Measurements from ENCODE around the gene MAML3.

The MAML3 gene

DNA sequence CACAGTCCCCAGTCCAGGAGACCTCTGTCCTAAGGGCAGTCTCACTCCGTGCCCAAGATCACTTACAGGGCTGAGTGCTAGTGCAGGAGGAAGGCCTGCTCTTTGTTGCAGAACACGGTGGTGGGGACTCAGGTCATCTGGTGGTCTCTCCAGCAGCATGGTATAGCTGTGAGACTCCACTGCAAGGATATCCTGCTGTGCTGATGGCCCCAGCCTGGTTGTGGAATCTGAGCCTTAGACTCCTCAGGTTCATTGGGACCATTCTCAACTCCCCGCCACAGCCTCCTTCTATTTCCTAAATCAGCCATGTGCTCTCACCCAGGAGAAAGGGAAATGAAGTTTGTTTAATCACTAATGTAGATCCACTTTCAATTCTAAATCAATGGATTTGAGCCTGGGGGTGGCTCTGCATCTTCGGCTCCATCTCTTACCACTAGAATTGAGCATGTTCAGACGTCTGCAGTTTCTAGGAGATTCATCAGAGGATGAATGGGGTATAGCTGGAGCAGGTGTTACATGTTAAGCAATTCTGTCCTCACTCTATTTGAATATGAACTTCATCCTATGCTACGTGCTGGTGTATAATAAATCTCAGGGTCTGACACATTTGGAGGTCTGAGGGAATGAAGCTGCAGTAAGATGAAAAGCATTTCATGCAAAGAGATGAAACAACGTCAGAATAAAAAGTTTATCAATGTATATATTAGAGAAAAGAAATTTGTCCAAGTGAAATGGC, 299.1 kb downstream of the MAML3 start:
- no peak overlapping the region for H3K4me3 ChIP-seq (replicated peaks; ENCODE audit: low read depth, low read length)
- TF ChIP-seq, protein P1, sequence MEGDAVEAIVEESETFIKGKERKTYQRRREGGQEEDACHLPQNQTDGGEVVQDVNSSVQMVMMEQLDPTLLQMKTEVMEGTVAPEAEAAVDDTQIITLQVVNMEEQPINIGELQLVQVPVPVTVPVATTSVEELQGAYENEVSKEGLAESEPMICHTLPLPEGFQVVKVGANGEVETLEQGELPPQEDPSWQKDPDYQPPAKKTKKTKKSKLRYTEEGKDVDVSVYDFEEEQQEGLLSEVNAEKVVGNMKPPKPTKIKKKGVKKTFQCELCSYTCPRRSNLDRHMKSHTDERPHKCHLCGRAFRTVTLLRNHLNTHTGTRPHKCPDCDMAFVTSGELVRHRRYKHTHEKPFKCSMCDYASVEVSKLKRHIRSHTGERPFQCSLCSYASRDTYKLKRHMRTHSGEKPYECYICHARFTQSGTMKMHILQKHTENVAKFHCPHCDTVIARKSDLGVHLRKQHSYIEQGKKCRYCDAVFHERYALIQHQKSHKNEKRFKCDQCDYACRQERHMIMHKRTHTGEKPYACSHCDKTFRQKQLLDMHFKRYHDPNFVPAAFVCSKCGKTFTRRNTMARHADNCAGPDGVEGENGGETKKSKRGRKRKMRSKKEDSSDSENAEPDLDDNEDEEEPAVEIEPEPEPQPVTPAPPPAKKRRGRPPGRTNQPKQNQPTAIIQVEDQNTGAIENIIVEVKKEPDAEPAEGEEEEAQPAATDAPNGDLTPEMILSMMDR (IDR thresholded peaks at IDR 0.05; ENCODE audit: low read length, missing control alignments): no peak
- no peak for DNase-seq (ENCODE audit: low read depth)

DNA sequence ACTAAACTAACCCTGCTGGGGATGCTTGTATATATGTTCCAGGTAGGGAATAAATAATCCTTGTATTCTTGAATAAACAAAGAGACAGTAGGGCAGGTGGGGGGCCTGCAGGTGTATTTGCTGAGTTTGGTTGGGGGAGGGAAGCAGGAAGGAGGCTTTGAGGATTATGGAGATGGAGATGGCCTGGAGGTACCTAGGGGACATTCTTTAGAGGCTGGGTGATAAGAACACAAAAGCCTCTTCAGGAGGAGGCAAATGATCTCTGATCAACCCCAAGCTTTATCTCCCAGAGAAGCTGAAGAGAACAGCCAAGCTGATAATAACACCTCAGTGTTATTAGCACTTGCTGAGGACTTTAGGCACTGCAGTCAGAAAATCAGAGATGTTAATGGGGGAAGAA, 300.7 kb downstream of the MAML3 start:
- no peak for DNase-seq (ENCODE audit: low read depth)
- TF ChIP-seq, protein P1 (IDR thresholded peaks at IDR 0.05; ENCODE audit: low read length, missing control alignments): no peak
- H3K4me3 ChIP-seq (replicated peaks; ENCODE audit: low read depth, low read length): no peak overlapping the region

DNA sequence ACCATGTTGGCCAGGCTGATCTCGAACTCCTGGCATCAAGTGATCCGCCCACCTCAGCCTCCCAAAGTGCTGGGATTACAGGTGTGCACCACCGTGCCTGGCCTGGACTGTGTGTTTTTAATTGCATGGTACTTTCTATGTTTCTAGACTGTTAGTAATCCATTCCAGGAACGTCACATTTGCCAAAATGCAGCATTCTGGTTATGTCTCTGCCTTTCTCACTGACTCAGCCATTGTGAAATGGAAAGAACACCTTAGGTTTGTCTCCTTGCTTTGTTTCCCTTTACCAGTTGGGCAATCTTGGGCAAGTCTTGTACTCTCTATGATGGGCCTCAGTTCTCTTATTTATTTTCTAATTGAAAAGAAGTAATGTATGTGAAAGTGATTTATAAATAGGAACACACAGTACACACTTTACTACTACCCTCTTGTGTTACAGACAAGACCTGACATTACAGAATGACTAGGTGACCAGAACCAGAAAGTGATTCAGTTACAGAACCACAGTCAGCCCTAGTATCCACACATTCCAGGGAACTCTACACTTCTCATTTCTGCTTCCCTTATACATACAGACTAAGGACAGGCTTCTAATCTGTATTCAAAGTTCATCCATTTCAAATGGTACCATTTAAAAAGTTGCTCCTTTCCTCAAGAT, 301.2 kb downstream of the MAML3 start:
- no peak overlapping the region for H3K4me3 ChIP-seq (replicated peaks; ENCODE audit: low read depth, low read length)
- peak; percentile 21 for DNase-seq (ENCODE audit: low read depth)
- TF ChIP-seq, protein P1 (IDR thresholded peaks at IDR 0.05; ENCODE audit: low read length, missing control alignments): no peak

DNA sequence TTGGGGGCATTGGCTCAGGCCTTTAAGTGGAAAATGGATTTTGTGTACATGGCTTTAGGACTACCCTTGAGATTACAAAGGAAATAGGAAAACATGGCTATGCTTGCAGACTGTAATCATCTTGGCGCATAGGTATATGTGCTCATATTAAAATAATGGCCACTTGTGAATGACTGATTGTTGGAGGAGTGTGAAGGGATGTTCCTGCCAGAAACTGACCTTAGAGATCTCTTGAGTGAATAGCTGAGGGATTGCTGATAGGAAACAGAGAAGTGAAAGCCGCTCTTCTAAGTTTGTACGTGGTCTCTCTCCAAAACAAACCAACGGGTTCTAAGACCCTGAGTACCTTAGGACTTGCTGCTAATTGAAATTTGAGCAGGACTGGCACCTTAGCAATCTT, 302.3 kb downstream of the MAML3 start:
- DNase-seq (ENCODE audit: low read depth): no peak
- TF ChIP-seq, protein P1 (IDR thresholded peaks at IDR 0.05; ENCODE audit: low read length, missing control alignments): no peak

DNA sequence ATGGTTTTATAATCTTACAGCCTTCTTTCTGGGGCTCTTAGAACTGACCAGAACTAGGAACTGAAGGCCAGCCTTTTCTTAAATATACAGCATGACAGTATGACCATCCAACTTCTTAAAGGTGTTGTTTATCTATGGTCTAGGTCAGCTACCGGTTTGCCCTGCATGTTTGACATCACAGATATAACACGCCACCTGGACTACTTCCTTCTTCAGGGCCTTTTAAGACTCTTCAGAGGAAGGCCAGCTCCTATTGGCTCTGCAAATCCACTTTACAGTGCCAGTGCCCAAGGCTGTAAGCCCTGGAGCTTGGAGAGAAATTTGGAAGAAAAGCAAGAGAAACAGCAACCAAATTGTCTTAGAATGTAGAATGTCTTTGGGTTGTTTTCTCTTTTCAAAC, 302.9 kb downstream of the MAML3 start:
- DNase-seq (ENCODE audit: low read depth): no peak
- TF ChIP-seq, protein P1 (IDR thresholded peaks at IDR 0.05; ENCODE audit: low read length, missing control alignments): no peak

More for the DNA sequence above, 302.3 kb downstream of the MAML3 start:
- no peak overlapping the region for H3K4me3 ChIP-seq (replicated peaks; ENCODE audit: low read depth, low read length)

DNA sequence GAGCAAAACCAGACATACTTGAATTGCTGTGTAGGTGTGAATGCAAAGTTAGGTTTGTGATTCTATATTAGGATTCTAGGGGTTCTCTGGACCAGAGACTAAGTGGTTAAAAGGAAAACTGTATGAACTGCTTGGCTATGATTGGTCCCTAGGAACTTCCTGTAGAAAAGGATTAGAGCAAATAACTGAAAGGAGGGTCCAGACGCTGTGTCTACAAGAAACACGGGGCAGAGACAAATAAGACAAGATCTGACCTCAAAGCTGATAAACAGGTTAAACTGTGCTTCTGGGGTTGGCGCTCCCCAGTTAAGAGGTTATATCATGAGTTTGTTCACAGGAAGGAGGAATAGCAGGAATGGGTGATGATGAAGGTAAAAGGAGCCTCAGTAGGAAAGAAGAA, 304.8 kb downstream of the MAML3 start:
- no peak for DNase-seq (ENCODE audit: low read depth)
- no peak overlapping the region for H3K4me3 ChIP-seq (replicated peaks; ENCODE audit: low read depth, low read length)
- TF ChIP-seq, protein P1 (IDR thresholded peaks at IDR 0.05; ENCODE audit: low read length, missing control alignments): no peak

More for the DNA sequence above, 302.9 kb downstream of the MAML3 start:
- no peak overlapping the region for H3K4me3 ChIP-seq (replicated peaks; ENCODE audit: low read depth, low read length)
